GM18520 (cell line): Measurements from ENCODE around the gene TMEM131.
"Not testable (repeated sequence)": the region's sequence is repeated elsewhere in the genome, so short reads cannot be mapped to it uniquely, and the experiment has no call there.

ENCODE experiments used
- ATAC-seq: cut with Tn5 transposase; IDR thresholded peaks from one replicate; pipeline ENCODE4 v1.9.1; 2021; ENCODE audit not compliant: unreplicated experiment

The TMEM131 gene

GRCh38 chr2:97918818-97919217 is 76.9 kb downstream of the TMEM131 start:
- no peak for ATAC-seq

GRCh38 chr2:97917668-97918067 is 78.1 kb downstream of the TMEM131 start:
- ATAC-seq = not testable (repeated sequence)

GRCh38 chr2:97914691-97915213 is 81.0 kb downstream of the TMEM131 start:
- ATAC-seq = no peak

- ATAC-seq = no peak
These were observed 81.9 kb downstream of the TMEM131 start for GRCh38 chr2:97913846-97914245.

- no peak for ATAC-seq
These were observed 83.7 kb downstream of the TMEM131 start for GRCh38 chr2:97911922-97912575.

GRCh38 chr2:97911206-97911921 is 84.4 kb downstream of the TMEM131 start:
- ATAC-seq = peak; percentile 47

GRCh38 chr2:97910403-97911205 is 85.1 kb downstream of the TMEM131 start:
- no peak for ATAC-seq

- no peak for ATAC-seq
These were observed 87.5 kb downstream of the TMEM131 start for GRCh38 chr2:97908208-97908676.

GRCh38 chr2:97907369-97908100 is 88.2 kb downstream of the TMEM131 start:
- ATAC-seq = no peak

- ATAC-seq = no peak
These were observed 89.4 kb downstream of the TMEM131 start for GRCh38 chr2:97906307-97906706.

- ATAC-seq = no peak
These were observed 90.5 kb downstream of the TMEM131 start for GRCh38 chr2:97905294-97905693.

GRCh38 chr2:97901862-97902261 is 93.9 kb downstream of the TMEM131 start:
- ATAC-seq = no peak

GRCh38 chr2:97900806-97901205 is 94.9 kb downstream of the TMEM131 start:
- ATAC-seq = no peak

GRCh38 chr2:97893042-97893441 is 102.7 kb downstream of the TMEM131 start:
- ATAC-seq = not testable (repeated sequence)

- ATAC-seq = no peak
These were observed 104.1 kb downstream of the TMEM131 start for GRCh38 chr2:97891611-97892010.

- ATAC-seq = no peak
These were observed 106.6 kb downstream of the TMEM131 start for GRCh38 chr2:97889156-97889555.

- no peak for ATAC-seq
These were observed 109.9 kb downstream of the TMEM131 start for GRCh38 chr2:97885841-97886240.

- ATAC-seq = no peak
These were observed 115.4 kb downstream of the TMEM131 start for GRCh38 chr2:97880334-97880733.

- ATAC-seq = no peak
These were observed 116.9 kb downstream of the TMEM131 start for GRCh38 chr2:97878865-97879264.

GRCh38 chr2:97878317-97878716 is 117.4 kb downstream of the TMEM131 start:
- not testable (repeated sequence) for ATAC-seq
